Measurements from ENCODE around the gene ARMC8.
"Not testable (repeated sequence)": the region's sequence is repeated elsewhere in the genome, so short reads cannot be mapped to it uniquely, and the experiment has no call there.

Gene ARMC8

GRCh38 chr3:138187296-138188012 lies at the start of gene ARMC8:
TSS of gene ARMC8 (plus strand) at chr3:138187301. CDS start at chr3:138187555, 254 bp downstream.
- ChIA-PET CTCF (interaction anchor here (0.9 to 4.0 kb wide), 6 partner anchors 11 to 120 kb away, joined by 3 to 18 read pairs (median 3); partner anchors contain the start of gene DBR1), POLR2A (interaction anchor here (0.6 to 2.2 kb wide), 3 partner anchors 13 to 158 kb away, joined by 3 to 11 read pairs (median 3); partner anchors contain the start of gene DBR1)

GRCh38 chr3:138137861-138138260 lies 49.2 kb upstream of the ARMC8 start:
- POLR2A ChIA-PET: no interaction called here
- CTCF ChIA-PET: interaction anchor here (1.2 kb wide), 1 partner anchor 18 kb away, joined by 3 read pairs; no protein-coding TSS in a partner anchor
- TF ChIP-seq CTCF (IDR thresholded peaks at IDR 0.05; ENCODE audit: control extremely low read depth, extremely low read depth, low read depth, missing control alignments): no peak
- DNase-seq (ENCODE audit: extremely low spot score): no peak

More at GRCh38 chr3:138187296-138188012, at the start of gene ARMC8:
- no peak for DNase-seq (ENCODE audit: extremely low spot score)
- no peak for TF ChIP-seq CTCF (IDR thresholded peaks at IDR 0.05; ENCODE audit: control extremely low read depth, extremely low read depth, low read depth, missing control alignments)

GRCh38 chr3:138139691-138140090 lies 47.4 kb upstream of the ARMC8 start:
- TF ChIP-seq CTCF (IDR thresholded peaks at IDR 0.05; ENCODE audit: control extremely low read depth, extremely low read depth, low read depth, missing control alignments): no peak
- ChIA-PET POLR2A (no interaction called here), CTCF (no interaction called here)
- no peak for DNase-seq (ENCODE audit: extremely low spot score)

- CTCF ChIA-PET: no interaction called here
- no peak for DNase-seq (ENCODE audit: extremely low spot score)
- POLR2A ChIA-PET: no interaction called here
- TF ChIP-seq CTCF (IDR thresholded peaks at IDR 0.05; ENCODE audit: control extremely low read depth, extremely low read depth, low read depth, missing control alignments): no peak
Measured at GRCh38 chr3:138140940-138141339, 46.2 kb upstream of the ARMC8 start.

GRCh38 chr3:138142181-138142580 lies 44.9 kb upstream of the ARMC8 start:
- POLR2A ChIA-PET; DNase-seq (ENCODE audit: extremely low spot score): not testable (repeated sequence)
- CTCF ChIA-PET: interaction anchor here (1.3 kb wide), 1 partner anchor 22 kb away, joined by 3 read pairs; no protein-coding TSS in a partner anchor

GRCh38 chr3:138148503-138148902 lies 38.6 kb upstream of the ARMC8 start:
- ChIA-PET CTCF (interaction anchor here (1.5 kb wide), 1 partner anchor 768 kb away, joined by 3 read pairs; no protein-coding TSS in a partner anchor), POLR2A (no interaction called here)
- no peak for TF ChIP-seq CTCF (IDR thresholded peaks at IDR 0.05; ENCODE audit: control extremely low read depth, extremely low read depth, low read depth, missing control alignments)
- no peak for DNase-seq (ENCODE audit: extremely low spot score)

- no peak for TF ChIP-seq CTCF (IDR thresholded peaks at IDR 0.05; ENCODE audit: control extremely low read depth, extremely low read depth, low read depth, missing control alignments)
- no peak for DNase-seq (ENCODE audit: extremely low spot score)
- POLR2A ChIA-PET: no interaction called here
- CTCF ChIA-PET: no interaction called here
Measured at GRCh38 chr3:138154534-138154933, 32.6 kb upstream of the ARMC8 start.

Data from GM10248 (cell line).